ENCODE measurements around the gene ASB7.
"Not testable (repeated sequence)": the region's sequence is repeated elsewhere in the genome, so short reads cannot be mapped to it uniquely, and the experiment has no call there.

ASB7 gene

GRCh38 chr15:100663086-100663914, 60.9 kb downstream of the ASB7 start:
- Histone ChIP-seq H3K9ac (ENCODE audit: low read length) (no peak overlapping the region), H3K4me3 (ENCODE audit: low read length) (no peak overlapping the region), H3K27me3 (ENCODE audit: control insufficient read depth, insufficient read depth, low read length) (no peaks in the 10 kb centered on the region), H3K4me1 (ENCODE audit: control insufficient read depth, insufficient read depth, low read length) (peaks cover 6% of the 10 kb centered on the region), H3K27ac (ENCODE audit: low read depth, low read length) (peak overlapping the region; percentile 21), H3K36me3 (ENCODE audit: control insufficient read depth, insufficient read depth, low read length) (no peaks in the 10 kb centered on the region)

GRCh38 chr15:100663915-100664281, 61.5 kb downstream of the ASB7 start:
- H3K27ac ChIP-seq (ENCODE audit: low read depth, low read length): peak overlapping the region; percentile 21
- H3K27me3 ChIP-seq (ENCODE audit: control insufficient read depth, insufficient read depth, low read length): no peaks in the 10 kb centered on the region
- no peaks in the 10 kb centered on the region for H3K36me3 ChIP-seq (ENCODE audit: control insufficient read depth, insufficient read depth, low read length)
- H3K9ac ChIP-seq (ENCODE audit: low read length): no peak overlapping the region
- H3K4me3 ChIP-seq (ENCODE audit: low read length): no peak overlapping the region
- peaks cover 6% of the 10 kb centered on the region for H3K4me1 ChIP-seq (ENCODE audit: control insufficient read depth, insufficient read depth, low read length)

GRCh38 chr15:100665570-100665969, 63.2 kb downstream of the ASB7 start:
- Histone ChIP-seq H3K27ac (ENCODE audit: low read depth, low read length) (no peak overlapping the region), H3K4me3 (ENCODE audit: low read length) (no peak overlapping the region), H3K36me3 (ENCODE audit: control insufficient read depth, insufficient read depth, low read length) (no peaks in the 10 kb centered on the region), H3K4me1 (ENCODE audit: control insufficient read depth, insufficient read depth, low read length) (peaks cover 6% of the 10 kb centered on the region), H3K9ac (ENCODE audit: low read length) (no peak overlapping the region), H3K27me3 (ENCODE audit: control insufficient read depth, insufficient read depth, low read length) (no peaks in the 10 kb centered on the region)

- Histone ChIP-seq H3K4me1 (ENCODE audit: control insufficient read depth, insufficient read depth, low read length) (peaks cover 6% of the 10 kb centered on the region), H3K9ac (ENCODE audit: low read length) (no peak overlapping the region), H3K27ac (ENCODE audit: low read depth, low read length) (peak overlapping the region; percentile 68), H3K4me3 (ENCODE audit: low read length) (no peak overlapping the region), H3K36me3 (ENCODE audit: control insufficient read depth, insufficient read depth, low read length) (no peaks in the 10 kb centered on the region), H3K27me3 (ENCODE audit: control insufficient read depth, insufficient read depth, low read length) (no peaks in the 10 kb centered on the region)
These were observed 65.3 kb downstream of the ASB7 start for GRCh38 chr15:100667405-100668347.

DNA sequence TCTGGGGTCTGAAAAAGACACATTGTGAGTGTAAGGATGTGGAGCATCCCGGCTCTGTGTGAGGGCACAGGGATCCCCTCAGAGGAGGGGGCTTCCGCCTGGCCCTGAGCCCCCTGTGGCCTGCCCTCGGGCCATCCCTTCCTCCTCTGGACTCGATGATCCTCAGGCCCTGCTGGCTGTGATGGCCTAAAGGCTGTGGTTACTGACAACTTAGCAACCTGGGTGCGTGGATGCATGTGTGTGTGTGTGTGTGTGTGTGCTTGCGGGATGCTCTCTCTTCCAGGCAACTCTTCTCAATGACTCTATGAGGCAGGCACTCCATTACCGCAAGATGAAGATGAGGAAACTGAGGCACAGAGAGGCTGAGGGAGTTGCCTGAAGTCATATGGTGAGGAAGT, 66.0 kb downstream of the ASB7 start:
- H3K27me3 ChIP-seq (ENCODE audit: control insufficient read depth, insufficient read depth, low read length): no peaks in the 10 kb centered on the region
- peak overlapping the region; percentile 68 for H3K27ac ChIP-seq (ENCODE audit: low read depth, low read length)
- H3K9ac ChIP-seq (ENCODE audit: low read length): no peak overlapping the region
- no peaks in the 10 kb centered on the region for H3K36me3 ChIP-seq (ENCODE audit: control insufficient read depth, insufficient read depth, low read length)
- H3K4me3 ChIP-seq (ENCODE audit: low read length): no peak overlapping the region
- H3K4me1 ChIP-seq (ENCODE audit: control insufficient read depth, insufficient read depth, low read length): peaks cover 5% of the 10 kb centered on the region

- H3K27ac ChIP-seq (ENCODE audit: low read depth, low read length): no peak overlapping the region
- peaks cover 5% of the 10 kb centered on the region for H3K4me1 ChIP-seq (ENCODE audit: control insufficient read depth, insufficient read depth, low read length)
These were observed 66.9 kb downstream of the ASB7 start for GRCh38 chr15:100669260-100669659.

GRCh38 chr15:100670505-100671021, 68.2 kb downstream of the ASB7 start:
- peaks cover 5% of the 10 kb centered on the region for H3K4me1 ChIP-seq (ENCODE audit: control insufficient read depth, insufficient read depth, low read length)
- no peak overlapping the region for H3K9ac ChIP-seq (ENCODE audit: low read length)
- no peaks in the 10 kb centered on the region for H3K36me3 ChIP-seq (ENCODE audit: control insufficient read depth, insufficient read depth, low read length)
- no peaks in the 10 kb centered on the region for H3K27me3 ChIP-seq (ENCODE audit: control insufficient read depth, insufficient read depth, low read length)
- H3K27ac ChIP-seq (ENCODE audit: low read depth, low read length): no peak overlapping the region
- no peak overlapping the region for H3K4me3 ChIP-seq (ENCODE audit: low read length)

More at GRCh38 chr15:100669260-100669659, 66.9 kb downstream of the ASB7 start:
- Histone ChIP-seq H3K9ac (ENCODE audit: low read length) (no peak overlapping the region), H3K27me3 (ENCODE audit: control insufficient read depth, insufficient read depth, low read length) (no peaks in the 10 kb centered on the region), H3K4me3 (ENCODE audit: low read length) (no peak overlapping the region), H3K36me3 (ENCODE audit: control insufficient read depth, insufficient read depth, low read length) (no peaks in the 10 kb centered on the region)

- Histone ChIP-seq H3K36me3 (ENCODE audit: control insufficient read depth, insufficient read depth, low read length) (no peaks in the 10 kb centered on the region), H3K27me3 (ENCODE audit: control insufficient read depth, insufficient read depth, low read length) (no peaks in the 10 kb centered on the region), H3K4me3 (ENCODE audit: low read length) (no peak overlapping the region), H3K27ac (ENCODE audit: low read depth, low read length) (no peak overlapping the region), H3K9ac (ENCODE audit: low read length) (no peak overlapping the region), H3K4me1 (ENCODE audit: control insufficient read depth, insufficient read depth, low read length) (peaks cover 5% of the 10 kb centered on the region)
These were observed 68.8 kb downstream of the ASB7 start for GRCh38 chr15:100671124-100671680.

DNA sequence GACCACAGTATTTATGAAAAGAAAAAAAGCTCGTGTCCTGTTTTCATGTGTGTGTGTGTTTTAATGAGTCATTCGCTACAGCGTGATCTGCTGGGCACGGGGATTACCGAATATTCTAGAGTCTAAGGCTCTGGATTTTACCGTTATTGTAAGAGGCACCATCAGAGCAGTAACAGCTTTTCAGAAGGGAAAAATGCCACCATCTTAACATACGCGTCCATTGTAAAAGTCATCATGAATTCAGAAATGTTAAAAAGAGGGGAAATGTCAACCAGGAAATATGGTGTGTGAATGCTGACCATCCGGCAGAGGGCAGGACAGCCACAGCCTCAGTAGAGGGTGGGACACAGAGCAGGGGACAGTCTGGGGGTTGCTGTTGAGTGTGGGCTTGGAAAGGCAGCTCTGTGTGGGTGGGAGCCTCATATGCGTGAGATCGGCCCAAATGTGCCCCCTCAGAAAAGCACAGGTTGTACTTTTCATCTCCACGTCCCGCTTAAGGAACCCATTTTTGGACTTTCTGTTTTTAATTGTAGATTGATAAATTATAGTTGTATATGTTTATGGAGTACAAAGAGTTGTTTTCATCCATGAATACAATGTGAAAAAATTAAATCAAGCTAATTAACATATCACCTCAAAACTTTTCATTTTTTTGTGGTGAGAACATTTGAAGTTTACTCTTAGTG, 69.6 kb downstream of the ASB7 start:
- Histone ChIP-seq H3K4me3 (ENCODE audit: low read length) (no peak overlapping the region), H3K27ac (ENCODE audit: low read depth, low read length) (no peak overlapping the region)

DNA sequence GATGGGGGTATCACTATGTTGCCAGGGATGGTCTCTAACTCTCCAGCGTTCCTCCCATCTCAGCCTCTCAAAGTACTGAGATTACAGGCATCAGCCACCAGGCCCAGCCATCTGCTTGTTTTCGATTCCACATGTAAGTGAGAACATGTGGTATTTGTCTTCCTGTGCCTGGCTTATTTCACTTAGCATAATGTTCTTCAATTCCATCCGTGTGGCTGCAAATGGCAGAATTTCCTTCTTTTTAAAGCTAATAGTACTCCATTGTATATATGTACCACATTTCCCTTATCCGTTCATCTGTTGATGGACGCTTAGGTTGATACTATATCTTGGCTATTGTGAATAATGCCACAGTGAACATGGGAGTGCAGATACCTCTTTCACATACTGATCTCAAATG, 70.6 kb downstream of the ASB7 start:
- H3K27me3 ChIP-seq (ENCODE audit: control insufficient read depth, insufficient read depth, low read length): no peaks in the 10 kb centered on the region
- H3K9ac ChIP-seq (ENCODE audit: low read length): no peak overlapping the region
- H3K36me3 ChIP-seq (ENCODE audit: control insufficient read depth, insufficient read depth, low read length): no peaks in the 10 kb centered on the region
- no peak overlapping the region for H3K4me3 ChIP-seq (ENCODE audit: low read length)
- H3K27ac ChIP-seq (ENCODE audit: low read depth, low read length): no peak overlapping the region
- H3K4me1 ChIP-seq (ENCODE audit: control insufficient read depth, insufficient read depth, low read length): peaks cover 4% of the 10 kb centered on the region

More for the DNA sequence above, 69.6 kb downstream of the ASB7 start:
- Histone ChIP-seq H3K27me3 (ENCODE audit: control insufficient read depth, insufficient read depth, low read length) (no peaks in the 10 kb centered on the region), H3K9ac (ENCODE audit: low read length) (no peak overlapping the region), H3K36me3 (ENCODE audit: control insufficient read depth, insufficient read depth, low read length) (no peaks in the 10 kb centered on the region), H3K4me1 (ENCODE audit: control insufficient read depth, insufficient read depth, low read length) (peaks cover 5% of the 10 kb centered on the region)

DNA sequence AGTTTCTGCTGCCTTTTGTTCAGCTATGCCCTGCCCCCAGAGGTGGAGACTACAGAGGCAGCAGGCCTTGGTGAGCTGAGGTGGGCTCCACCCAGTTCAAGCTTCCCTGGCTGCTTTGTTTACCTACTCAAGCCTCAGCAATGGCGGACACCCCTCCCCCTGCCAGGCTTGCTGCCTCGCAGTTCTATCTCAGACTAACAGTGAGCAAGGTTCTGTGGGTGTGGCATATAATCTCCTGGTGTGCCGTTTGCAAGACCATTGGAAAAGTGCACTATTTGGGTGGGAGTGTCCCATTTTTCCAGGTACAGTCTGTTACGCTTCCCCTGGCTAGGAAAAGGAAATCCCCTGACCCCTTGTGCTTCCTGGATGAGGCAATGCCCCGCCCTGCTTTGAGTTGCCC, 76.8 kb downstream of the ASB7 start:
- H3K27ac ChIP-seq (ENCODE audit: low read depth, low read length); H3K4me3 ChIP-seq (ENCODE audit: low read length); H3K9ac ChIP-seq (ENCODE audit: low read length); H3K27me3 ChIP-seq (ENCODE audit: control insufficient read depth, insufficient read depth, low read length); H3K36me3 ChIP-seq (ENCODE audit: control insufficient read depth, insufficient read depth, low read length); H3K4me1 ChIP-seq (ENCODE audit: control insufficient read depth, insufficient read depth, low read length): not testable (repeated sequence)

DNA sequence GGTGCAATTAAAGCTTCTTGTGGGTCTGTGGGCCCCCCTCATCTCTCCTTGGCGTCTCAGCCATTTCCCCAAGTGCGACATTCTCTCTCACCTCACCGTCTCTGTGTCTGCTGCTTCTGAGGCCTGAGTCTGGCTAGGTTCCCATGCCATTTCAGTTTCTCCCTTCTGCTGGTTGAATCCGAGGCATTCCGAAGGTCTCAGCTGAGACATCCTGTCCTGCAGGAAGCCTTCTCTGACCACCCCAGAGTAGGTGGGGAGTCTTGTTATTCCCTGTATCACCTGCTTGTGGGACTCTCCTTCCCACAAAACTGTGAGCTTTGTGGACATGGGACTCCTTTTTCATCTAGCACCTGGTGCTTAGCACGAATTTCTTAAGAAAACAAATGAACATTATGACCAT, 78.3 kb downstream of the ASB7 start:
- Histone ChIP-seq H3K9ac (ENCODE audit: low read length) (no peak overlapping the region), H3K27ac (ENCODE audit: low read depth, low read length) (no peak overlapping the region), H3K36me3 (ENCODE audit: control insufficient read depth, insufficient read depth, low read length) (no peaks in the 10 kb centered on the region), H3K27me3 (ENCODE audit: control insufficient read depth, insufficient read depth, low read length) (no peaks in the 10 kb centered on the region), H3K4me3 (ENCODE audit: low read length) (no peak overlapping the region), H3K4me1 (ENCODE audit: control insufficient read depth, insufficient read depth, low read length) (no peaks in the 10 kb centered on the region)
